Measurements from ENCODE around the gene CYP2S1.

DNA sequence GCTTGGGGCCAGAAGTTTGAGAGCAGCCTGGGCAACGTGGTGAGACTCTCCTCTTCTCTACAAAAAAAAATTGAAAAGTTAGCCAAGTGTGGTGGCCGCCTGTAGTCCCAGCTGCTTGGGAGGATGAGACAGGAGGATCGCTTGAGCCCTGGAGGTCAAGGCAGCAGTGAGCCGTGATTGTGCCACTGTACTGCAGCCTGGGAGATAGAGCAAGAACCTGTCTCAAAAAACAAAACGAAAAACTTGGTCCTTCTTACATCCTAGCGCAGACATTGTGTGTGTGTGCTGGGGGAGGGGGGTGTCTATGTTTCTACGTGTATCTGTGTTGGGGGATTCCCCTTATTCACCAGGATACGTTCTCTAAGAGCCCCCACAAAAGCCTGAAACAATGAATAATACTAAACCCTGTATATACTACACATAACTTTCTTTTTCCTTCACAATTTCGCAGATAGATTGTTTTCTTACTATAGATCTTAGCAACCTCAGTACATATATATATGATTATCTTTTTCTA, 33.9 kb downstream of the CYP2S1 start:
- no peak for TF ChIP-seq CTCF (IDR thresholded peaks at IDR 0.05 in 8 of 11, conservative IDR thresholded peaks at IDR 0.05 in 3 of 11)
- no peak for TF ChIP-seq POLR2AphosphoS5 (IDR thresholded peaks at IDR 0.05)
